ENCODE measurements around the gene FBXO10.

The FBXO10 gene

DNA sequence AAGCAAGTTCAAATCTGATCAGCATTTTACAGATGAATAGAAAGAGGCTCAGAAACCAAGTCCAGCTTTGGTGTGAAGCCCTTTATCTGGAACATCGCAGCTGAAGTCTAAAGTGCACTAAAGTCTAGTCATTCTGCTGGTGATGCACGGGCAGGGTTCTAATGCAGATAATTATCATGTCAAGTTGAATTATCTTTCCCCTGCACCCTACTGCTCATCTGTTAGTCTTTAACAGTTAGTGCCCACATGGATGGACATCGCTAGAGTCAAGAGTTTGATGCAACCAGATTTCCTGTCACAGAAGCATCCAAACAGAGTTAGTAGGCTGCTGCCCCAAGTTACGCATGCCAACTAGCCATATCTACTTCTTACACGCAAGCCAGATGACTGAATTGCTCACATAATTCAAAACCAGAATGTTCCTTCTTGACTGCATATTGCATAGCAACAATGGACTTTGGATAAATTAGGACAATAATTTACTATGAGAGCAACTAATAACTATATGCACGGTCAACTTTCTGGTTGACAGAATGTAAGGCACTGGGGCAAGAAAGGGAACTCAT, 17.8 kb upstream of the FBXO10 start:
- no peak for DNase-seq

DNA sequence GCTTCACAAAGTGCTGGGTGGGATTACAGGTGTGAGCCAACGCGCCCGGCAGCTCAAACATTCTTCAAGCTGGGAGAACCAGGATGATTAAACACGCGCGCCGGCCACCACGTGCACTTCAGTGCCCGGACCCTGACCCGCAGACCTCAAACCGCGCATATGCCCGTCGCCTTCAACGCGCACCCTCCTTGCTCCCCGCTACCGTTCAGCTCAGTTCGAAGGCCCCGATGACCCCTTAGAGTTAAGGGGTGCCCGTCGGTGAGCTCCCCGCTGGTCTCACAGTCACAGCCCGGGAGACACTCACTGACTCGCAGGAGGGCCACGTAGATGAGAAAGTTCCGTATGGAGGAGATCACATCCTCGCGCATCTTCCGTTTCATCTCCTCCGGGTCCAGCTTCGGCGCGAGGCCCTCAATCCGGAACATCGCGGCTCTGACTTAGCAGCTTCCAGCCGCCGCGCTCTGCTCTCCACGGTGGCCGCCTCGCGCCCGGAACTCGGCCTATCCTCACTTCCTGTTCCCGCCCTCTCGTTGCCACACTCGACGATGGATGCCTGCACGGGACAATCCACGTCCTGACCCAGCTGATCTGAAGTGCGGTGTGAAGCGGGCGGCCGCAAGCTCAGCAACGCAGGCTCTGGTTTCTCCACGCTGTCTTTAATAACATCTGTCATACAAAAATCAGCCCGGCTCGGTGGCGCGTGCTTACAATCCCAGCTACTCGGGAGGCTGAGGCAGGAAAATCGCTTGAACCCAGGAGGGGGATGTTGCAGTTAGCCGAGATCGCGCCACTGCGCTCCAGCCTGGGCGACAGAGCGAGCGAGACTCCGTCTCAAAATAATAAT, 16.1 kb upstream of the FBXO10 start, which contains the start of gene TOMM5:
Gene TOMM5, minus strand, starts transcription at position 490 of the 844 bp plus-strand sequence. Its CDS starts 65 bp downstream, at position 425.
- DNase-seq, result peak; percentile 92

GRCh38 chr9:37587521-37587920, 11.3 kb upstream of the FBXO10 start:
- no peak for DNase-seq

DNA sequence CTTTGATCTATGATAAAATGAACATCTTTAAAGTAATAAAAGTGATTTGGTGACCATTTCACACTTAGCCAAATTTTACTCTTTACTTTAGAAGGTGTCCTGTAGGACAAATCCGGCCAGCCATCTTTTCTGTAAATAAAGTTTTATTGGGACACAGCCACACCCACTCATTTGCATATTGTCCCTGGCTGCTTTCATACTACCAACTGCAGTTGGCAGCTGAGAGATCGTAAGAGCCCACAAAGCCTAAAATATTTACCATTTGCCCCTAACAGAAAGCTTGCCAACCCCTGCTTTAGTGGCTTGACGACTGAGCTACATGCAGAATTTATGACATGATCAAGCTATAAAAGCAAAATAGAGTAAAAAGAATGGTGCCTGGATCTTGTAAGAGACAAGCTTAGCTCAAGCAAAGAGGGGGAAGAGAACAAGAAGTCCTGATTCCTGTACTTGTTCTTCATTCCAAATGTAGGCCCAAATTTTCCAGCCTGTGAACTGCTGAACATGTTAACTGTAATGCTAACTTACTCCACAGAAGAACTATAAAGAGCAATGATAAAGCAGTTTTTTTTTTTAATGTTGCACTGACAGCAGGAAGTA, 7.4 kb upstream of the FBXO10 start:
- no peak for DNase-seq

DNA sequence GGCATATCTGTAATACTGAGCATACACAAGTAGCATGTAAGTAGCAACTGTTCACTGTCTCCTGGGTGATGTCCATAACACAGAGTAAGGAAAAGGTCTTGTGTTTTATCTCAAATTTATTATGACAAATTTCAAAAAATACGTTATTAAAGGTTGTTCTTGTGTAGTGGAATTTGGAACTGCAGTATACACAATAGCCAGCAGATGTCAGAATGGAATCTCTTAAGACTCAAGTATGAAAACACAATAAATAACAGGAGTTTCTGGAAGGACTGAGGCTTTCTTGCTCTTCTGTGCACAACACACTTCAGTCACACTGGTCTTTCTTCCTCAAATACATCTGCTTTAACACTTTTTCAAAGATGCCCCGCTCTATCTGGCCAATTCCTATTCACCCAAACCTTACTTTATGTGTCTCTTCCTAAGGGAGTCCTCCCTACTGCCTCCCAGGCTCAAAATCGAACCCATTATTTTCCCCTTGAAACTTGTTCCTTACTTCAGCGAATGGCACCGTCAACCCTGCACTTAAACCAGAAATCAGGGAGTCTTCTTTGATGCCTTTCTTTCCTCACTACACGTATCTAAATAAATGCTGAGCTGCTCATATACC, 6.5 kb upstream of the FBXO10 start:
- DNase-seq, result no peak

- no peak for DNase-seq
Measured at GRCh38 chr9:37575511-37575914, 667 bp downstream of the FBXO10 start.

DNA sequence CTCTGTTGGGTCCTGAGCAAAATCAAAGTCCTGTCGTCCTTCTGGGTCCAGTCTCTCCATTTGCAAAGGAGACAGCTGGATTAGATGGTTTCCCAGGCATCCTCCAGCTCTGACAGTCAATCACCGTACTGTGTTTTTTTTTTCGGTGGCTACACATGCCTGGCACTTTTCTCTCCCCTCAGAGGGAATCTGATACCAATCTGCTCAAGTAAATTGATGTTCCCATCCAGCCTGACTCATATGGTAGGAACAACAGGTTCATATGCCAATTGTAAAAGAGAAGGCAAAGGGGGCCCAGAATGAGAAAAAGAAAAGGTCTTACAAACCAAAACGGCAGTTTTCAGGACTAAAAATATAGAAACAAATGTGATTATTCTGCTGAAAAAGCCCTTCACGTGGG, 1.2 kb downstream of the FBXO10 start:
- DNase-seq, result no peak

DNA sequence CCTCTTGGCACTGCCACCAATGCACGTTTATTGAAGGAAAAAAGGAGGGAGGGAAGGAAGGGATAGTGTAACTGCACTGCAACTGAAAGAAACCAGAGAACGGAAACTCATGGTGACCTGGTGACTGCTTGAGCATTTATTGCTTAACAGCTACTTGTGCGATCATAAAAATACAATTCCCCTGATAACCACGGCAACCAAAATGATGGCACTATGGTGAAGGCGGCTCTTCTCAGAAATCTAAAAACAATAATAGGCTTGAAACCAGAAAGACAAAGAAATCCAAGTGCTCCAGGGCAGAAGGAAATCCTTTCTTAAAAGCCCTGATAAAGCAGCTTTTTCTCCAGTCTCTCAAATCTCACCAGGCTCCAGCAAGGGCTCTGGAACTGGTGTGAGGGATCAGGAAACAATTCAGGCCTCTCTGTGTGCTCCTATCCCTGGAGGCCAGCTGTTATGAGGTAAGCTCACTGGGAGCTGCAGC, 1.9 kb downstream of the FBXO10 start:
- no peak for DNase-seq

DNA sequence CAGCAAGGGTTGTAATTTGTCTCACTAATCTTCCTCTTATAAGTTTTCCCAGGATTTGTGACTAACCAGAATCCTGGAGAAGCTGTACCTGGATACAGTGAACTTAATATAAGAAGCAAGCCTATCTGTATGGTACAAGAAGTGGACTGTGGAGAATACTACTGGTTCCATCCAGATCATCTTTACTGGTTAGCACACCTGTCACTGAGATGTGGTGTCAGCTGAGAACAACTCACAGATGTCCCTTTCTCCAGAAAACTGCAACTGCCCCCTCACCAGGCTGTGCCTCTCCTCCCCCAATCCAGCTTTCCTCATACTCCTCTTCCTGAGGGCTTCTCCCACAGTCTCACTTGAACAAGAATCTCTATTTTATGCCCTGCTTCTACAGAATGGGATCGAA, 4.9 kb downstream of the FBXO10 start:
- no peak for DNase-seq

GRCh38 chr9:37566716-37567115, 9.5 kb downstream of the FBXO10 start:
- no peak for DNase-seq

GRCh38 chr9:37565661-37566618, 10.2 kb downstream of the FBXO10 start:
- no peak for DNase-seq

DNA sequence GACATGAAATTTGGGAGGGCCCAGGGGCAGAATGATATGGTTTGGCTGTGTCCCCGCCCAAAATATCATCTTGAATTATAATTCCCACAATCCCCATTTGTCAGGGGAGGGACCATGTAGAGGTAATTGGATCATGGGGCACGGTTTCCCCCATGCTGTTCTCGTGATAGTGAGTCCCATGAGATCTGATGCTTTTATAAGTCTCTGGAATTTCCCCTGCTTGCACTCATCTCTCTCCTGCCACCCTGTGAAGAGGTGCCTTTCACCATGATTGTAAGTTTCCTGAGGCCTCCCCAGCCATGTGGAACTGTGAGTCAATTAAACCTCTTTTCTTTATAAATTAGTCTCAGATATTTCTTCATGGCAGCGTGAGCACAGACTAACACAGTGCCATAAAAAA, 11.3 kb downstream of the FBXO10 start:
- no peak for DNase-seq

DNA sequence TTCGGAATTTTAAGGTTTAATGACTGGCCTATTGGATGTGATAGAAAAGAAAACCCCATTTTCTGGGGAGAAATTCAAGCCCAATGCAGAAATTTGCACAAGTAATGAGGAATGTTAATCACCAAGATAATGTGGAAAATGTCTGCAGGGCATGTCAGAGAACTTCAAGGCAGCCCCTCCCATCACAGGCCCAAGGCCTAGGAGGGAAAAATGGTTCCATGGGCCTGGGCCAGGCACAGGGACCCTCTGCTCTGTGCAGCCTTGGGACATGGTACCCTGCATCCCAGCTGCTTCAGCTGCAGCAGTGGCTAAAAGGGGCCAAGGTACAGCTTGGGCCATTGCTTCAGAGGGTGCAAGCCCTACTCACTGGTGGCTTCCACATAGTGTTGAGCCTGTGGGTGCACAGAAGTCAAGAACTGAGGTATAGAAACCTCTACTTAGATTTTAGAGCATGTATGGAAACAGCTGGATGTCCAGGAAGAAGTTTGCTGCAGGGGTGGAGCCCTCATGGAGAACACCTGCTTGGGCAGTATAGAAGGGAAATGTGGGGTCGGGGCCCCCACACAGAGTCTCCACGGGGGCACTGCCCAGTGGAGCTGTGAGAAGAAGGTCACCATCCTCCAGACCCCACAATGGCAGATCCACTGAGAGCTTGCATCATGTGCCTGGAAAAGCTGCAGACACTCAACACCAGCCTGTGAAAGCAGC, 12.2 kb downstream of the FBXO10 start:
- no peak for DNase-seq

- DNase-seq, result no peak
Measured at GRCh38 chr9:37562826-37563225, 13.4 kb downstream of the FBXO10 start.

DNA sequence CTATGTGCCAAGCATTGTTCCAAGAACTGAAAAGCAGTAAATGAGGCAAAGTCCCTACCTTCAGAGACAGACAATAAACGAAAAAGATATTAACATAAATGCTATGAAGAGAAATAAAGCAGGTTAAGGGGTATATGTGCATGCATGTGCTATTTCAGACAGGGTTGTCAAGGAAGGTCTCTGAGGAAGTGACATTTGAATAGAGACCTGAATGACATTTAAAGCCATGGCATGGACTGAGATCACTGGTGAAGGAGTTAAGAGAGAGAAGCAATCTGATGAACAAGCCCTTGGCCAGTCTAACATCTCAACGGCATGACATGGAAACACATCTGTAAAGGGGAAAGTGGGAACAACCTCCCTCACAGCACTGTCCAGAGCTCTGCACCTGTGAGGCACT, 14.5 kb downstream of the FBXO10 start:
- no peak for DNase-seq

DNA sequence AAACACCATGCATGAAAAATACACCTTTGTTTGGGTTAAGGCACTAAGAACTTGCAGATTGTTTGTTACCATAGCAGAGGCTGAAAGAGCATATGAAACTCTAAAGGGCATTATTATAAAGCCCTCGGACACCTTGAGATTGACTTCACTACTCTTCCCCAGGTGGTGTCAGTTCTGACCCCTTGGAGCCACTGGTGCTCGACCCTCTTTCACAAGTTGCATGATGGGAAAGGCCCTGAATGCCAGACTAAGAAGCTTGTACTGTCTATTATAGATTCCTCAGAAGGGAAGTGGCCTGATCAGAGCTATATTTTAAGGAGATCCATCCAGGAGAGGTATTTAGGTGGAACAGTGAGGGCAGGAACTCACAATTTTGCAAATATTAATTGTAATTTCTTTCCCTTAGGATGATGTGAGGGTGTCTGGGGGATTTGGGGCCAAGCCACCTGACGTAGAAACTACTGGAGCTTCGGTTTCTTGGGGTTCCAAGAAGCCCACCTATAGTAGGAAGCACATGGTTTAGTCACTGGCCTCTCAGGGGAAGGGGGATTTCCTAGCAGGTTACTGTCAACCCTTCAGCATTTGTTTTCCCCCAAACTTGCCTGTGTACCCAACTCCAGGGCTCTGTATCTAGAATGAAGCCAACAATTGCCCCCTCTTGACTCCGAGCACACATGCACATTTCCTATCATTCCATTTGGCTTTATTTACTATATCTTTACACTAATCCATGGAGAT, 16.2 kb downstream of the FBXO10 start:
- no peak for DNase-seq

DNA sequence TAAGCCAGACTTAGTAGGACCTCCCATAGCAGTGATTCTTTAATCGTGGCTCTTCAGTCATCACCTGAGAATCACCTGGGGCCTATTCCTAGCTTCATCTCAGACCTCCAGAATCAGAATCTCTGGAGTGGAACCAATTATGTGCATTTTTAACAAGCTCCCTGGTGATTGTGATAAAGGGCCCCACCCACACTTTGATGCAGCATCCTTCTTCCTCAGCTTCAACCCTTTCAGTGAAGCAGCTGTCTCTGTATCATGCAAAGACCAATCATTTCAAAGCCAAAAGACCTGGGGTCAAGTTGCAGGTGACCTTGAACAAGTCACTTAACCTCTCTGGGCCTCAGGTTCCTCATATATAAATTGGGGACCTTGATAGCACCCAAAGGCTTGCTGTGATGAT, 17.1 kb downstream of the FBXO10 start:
- no peak for DNase-seq

DNA sequence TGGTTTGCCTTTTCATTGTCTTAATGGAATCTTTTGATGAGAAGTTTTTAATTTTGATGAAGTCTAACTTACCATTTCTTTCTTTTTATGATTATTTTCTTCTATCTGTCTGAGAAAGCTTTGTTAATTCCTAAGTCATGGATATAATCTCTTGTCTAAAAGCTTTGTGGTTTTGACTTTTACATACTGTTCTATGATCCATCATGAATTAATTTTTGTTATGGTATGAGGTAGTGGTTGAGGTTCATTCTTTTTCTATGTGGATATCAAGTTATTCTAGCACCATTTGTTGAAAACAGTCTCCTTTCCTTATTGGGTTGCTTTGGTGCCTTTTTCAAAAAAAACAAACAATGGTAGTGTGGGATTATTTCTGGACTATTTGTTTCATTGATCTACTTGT, 20.4 kb downstream of the FBXO10 start:
- no peak for DNase-seq

GRCh38 chr9:37554318-37554717, 21.9 kb downstream of the FBXO10 start:
- DNase-seq, result no peak

- DNase-seq, result no peak
Measured at GRCh38 chr9:37551888-37552287, 24.3 kb downstream of the FBXO10 start.

DNA sequence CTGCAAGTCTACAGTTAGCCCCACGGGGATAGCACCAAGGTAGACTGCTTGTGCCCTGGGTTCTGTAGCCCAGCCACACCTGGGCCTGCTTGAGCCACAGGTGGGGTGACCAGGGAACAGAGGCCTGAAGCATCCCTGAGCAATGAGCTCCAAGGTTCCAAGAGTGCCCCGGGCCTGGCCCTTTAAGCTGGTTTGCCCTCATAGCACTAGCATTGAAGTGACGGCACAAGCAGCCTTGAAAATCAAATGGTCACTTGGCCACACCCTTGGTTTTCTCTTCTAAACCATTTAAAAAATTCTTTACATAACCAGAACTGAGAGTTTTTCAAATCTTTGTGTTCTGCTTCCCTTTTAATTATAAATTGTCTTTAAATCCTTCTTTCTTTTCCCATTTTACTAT, 24.7 kb downstream of the FBXO10 start:
- no peak for DNase-seq

Data from effector CD4-positive, alpha-beta T cell (primary cell).